ENCODE results near the gene SLX9.

The SLX9 gene

GRCh38 chr21:44979687-44980561 lies 40.1 kb downstream of the SLX9 start:
- DNase-seq = no peak

GRCh38 chr21:44980562-44981489 lies 41.0 kb downstream of the SLX9 start:
- no peak for DNase-seq

- DNase-seq = no peak
Measured at GRCh38 chr21:44982558-44983250, 42.9 kb downstream of the SLX9 start.

- DNase-seq = no peak
Measured at GRCh38 chr21:44983421-44984206, 43.8 kb downstream of the SLX9 start.

GRCh38 chr21:44984428-44984791 lies 44.6 kb downstream of the SLX9 start:
- no peak for DNase-seq

- no peak for DNase-seq
Measured at GRCh38 chr21:44984792-44985440, 45.1 kb downstream of the SLX9 start.

- DNase-seq = no peak
Measured at GRCh38 chr21:44985441-44986401, 45.9 kb downstream of the SLX9 start.

GRCh38 chr21:44986471-44987291 lies 46.9 kb downstream of the SLX9 start:
- DNase-seq = no peak

- no peak for DNase-seq
Measured at GRCh38 chr21:44987301-44987885, 47.6 kb downstream of the SLX9 start.

- DNase-seq = no peak
Measured at GRCh38 chr21:44987886-44988606, 48.2 kb downstream of the SLX9 start.

- no peak for DNase-seq
Measured at GRCh38 chr21:44988607-44989536, 49.0 kb downstream of the SLX9 start.

- DNase-seq = no peak
Measured at GRCh38 chr21:44989537-44989886, 49.7 kb downstream of the SLX9 start.

GRCh38 chr21:44989943-44990780 lies 50.3 kb downstream of the SLX9 start:
- no peak for DNase-seq

- DNase-seq = no peak
Measured at GRCh38 chr21:44990921-44991320, 51.1 kb downstream of the SLX9 start.

GRCh38 chr21:44991538-44992483 lies 52.0 kb downstream of the SLX9 start:
- no peak for DNase-seq
